Measurements from ENCODE around the gene MKI67.

Gene MKI67

GRCh38 chr10:128163701-128164100 lies 37.5 kb upstream of the MKI67 start:
- TF ChIP-seq CTCF (IDR thresholded peaks at IDR 0.05): no peak
- no peak overlapping the region for H3K27ac ChIP-seq
- H3K9me3 ChIP-seq (ENCODE audit: control insufficient read depth, low read length): no peaks in the 10 kb centered on the region
- H3K36me3 ChIP-seq (ENCODE audit: control insufficient read depth, insufficient read depth, low read length): no peaks in the 10 kb centered on the region
- H3K4me1 ChIP-seq: no peaks in the 10 kb centered on the region
- H3K4me2 ChIP-seq (ENCODE audit: low read length): no peak overlapping the region
- no peak overlapping the region for H3K9ac ChIP-seq
- H3K4me3 ChIP-seq (ENCODE audit: low read depth, low read length): no peak overlapping the region
- H2AFZ ChIP-seq: no peak overlapping the region
- no peaks in the 10 kb centered on the region for H3K79me2 ChIP-seq
- no peaks in the 10 kb centered on the region for H3K27me3 ChIP-seq (ENCODE audit: control insufficient read depth, insufficient read depth, low read length)

GRCh38 chr10:128161031-128161430 lies 34.8 kb upstream of the MKI67 start:
- no peak overlapping the region for H3K4me3 ChIP-seq (ENCODE audit: low read depth, low read length)
- H3K9ac ChIP-seq: no peak overlapping the region
- H3K36me3 ChIP-seq (ENCODE audit: control insufficient read depth, insufficient read depth, low read length): no peaks in the 10 kb centered on the region
- no peak for TF ChIP-seq CTCF (IDR thresholded peaks at IDR 0.05)
- H3K79me2 ChIP-seq: no peaks in the 10 kb centered on the region
- no peak overlapping the region for H3K4me2 ChIP-seq (ENCODE audit: low read length)
- no peak overlapping the region for H2AFZ ChIP-seq
- no peaks in the 10 kb centered on the region for H3K4me1 ChIP-seq
- H3K9me3 ChIP-seq (ENCODE audit: control insufficient read depth, low read length): no peaks in the 10 kb centered on the region
- H3K27me3 ChIP-seq (ENCODE audit: control insufficient read depth, insufficient read depth, low read length): no peaks in the 10 kb centered on the region
- H3K27ac ChIP-seq: no peak overlapping the region

- H3K9ac ChIP-seq: no peak overlapping the region
- TF ChIP-seq CTCF (IDR thresholded peaks at IDR 0.05): no peak
- no peaks in the 10 kb centered on the region for H3K79me2 ChIP-seq
- no peaks in the 10 kb centered on the region for H3K36me3 ChIP-seq (ENCODE audit: control insufficient read depth, insufficient read depth, low read length)
- H3K4me1 ChIP-seq: no peaks in the 10 kb centered on the region
- H3K27me3 ChIP-seq (ENCODE audit: control insufficient read depth, insufficient read depth, low read length): no peaks in the 10 kb centered on the region
- no peak overlapping the region for H3K4me2 ChIP-seq (ENCODE audit: low read length)
- H3K27ac ChIP-seq: no peak overlapping the region
- no peaks in the 10 kb centered on the region for H3K9me3 ChIP-seq (ENCODE audit: control insufficient read depth, low read length)
- no peak overlapping the region for H3K4me3 ChIP-seq (ENCODE audit: low read depth, low read length)
- peak overlapping the region; percentile 25 for H2AFZ ChIP-seq
Observed at GRCh38 chr10:128160297-128160711, 34.1 kb upstream of the MKI67 start.

GRCh38 chr10:128158021-128158795 lies 32.0 kb upstream of the MKI67 start:
- Histone ChIP-seq H3K27ac (no peak overlapping the region), H3K4me1 (no peaks in the 10 kb centered on the region), H3K27me3 (ENCODE audit: control insufficient read depth, insufficient read depth, low read length) (no peaks in the 10 kb centered on the region), H3K36me3 (ENCODE audit: control insufficient read depth, insufficient read depth, low read length) (no peaks in the 10 kb centered on the region), H3K4me2 (ENCODE audit: low read length) (no peak overlapping the region), H3K9me3 (ENCODE audit: control insufficient read depth, low read length) (no peaks in the 10 kb centered on the region), H3K9ac (no peak overlapping the region), H3K79me2 (no peaks in the 10 kb centered on the region), H2AFZ (no peak overlapping the region), H3K4me3 (ENCODE audit: low read depth, low read length) (no peak overlapping the region)
- no peak for TF ChIP-seq CTCF (IDR thresholded peaks at IDR 0.05)
